HAP-1 (cell line): ENCODE results near the gene SMYD2.

Experiments used
- DNase-seq, 2 experiments: peaks; one replicate each; pipeline ENCODE4 v3.0.0-alpha.2; 2016 to 2020; ENCODE audit warnings: low spot score in 2 of 2
- H3K27me3 ChIP-seq: fragments of 250-450 bp; sonication (Bioruptor Pico); 2 replicates; pipeline ENCODE4 v1.5.1; 2020; ENCODE audit warnings: low read depth, mild to moderate bottlenecking, moderate library complexity
- H3K36me3 ChIP-seq: fragments of 250-450 bp; sonication (Bioruptor Pico); replicated peaks from 2 replicates; pipeline ENCODE4 v1.5.1; 2020; ENCODE audit warnings: mild to moderate bottlenecking
- H3K4me1 ChIP-seq: fragments of 250-450 bp; sonication (Bioruptor Pico); 2 replicates; pipeline ENCODE4 v1.5.1; 2020; ENCODE audit warnings: mild to moderate bottlenecking
- H3K4me3 ChIP-seq: fragments of 250-450 bp; sonication (Bioruptor Pico); 2 replicates; pipeline ENCODE4 v1.5.1; 2020; ENCODE audit warnings: mild to moderate bottlenecking, moderate library complexity
- H3K9me3 ChIP-seq: fragments of 250-450 bp; sonication (Bioruptor Pico); 2 replicates; pipeline ENCODE4 v1.5.1; 2020; ENCODE audit warnings: mild to moderate bottlenecking, moderate library complexity
- in situ Hi-C: fragments of 300-500 bp; cut with MboI; formaldehyde crosslinking; loops from 3 replicates; pipeline ENCODE4 v1.14.3; 2020; ENCODE audit warnings: low sequenced_read_pairs, inconsistent platforms, mixed read lengths

The SMYD2 gene

GRCh38 chr1:214300149-214300780 lies 19.3 kb downstream of the SMYD2 start:
- no peaks in the 10 kb centered on the region for H3K9me3 ChIP-seq
- H3K36me3 ChIP-seq, result no peaks in the 10 kb centered on the region
- H3K4me3 ChIP-seq, result no peak overlapping the region
- in situ Hi-C loops, result no loop called here
- H3K27me3 ChIP-seq, result no peaks in the 10 kb centered on the region
- peaks cover 30% of the 10 kb centered on the region for H3K4me1 ChIP-seq
- DNase-seq, result no peak

- Histone ChIP-seq H3K4me1 (peaks cover 26% of the 10 kb centered on the region), H3K27me3 (no peaks in the 10 kb centered on the region), H3K9me3 (no peaks in the 10 kb centered on the region), H3K36me3 (no peaks in the 10 kb centered on the region), H3K4me3 (no peak overlapping the region)
- DNase-seq, result no peak
- in situ Hi-C loops, result no loop called here
Observed at GRCh38 chr1:214301526-214301925, 20.6 kb downstream of the SMYD2 start.

DNA sequence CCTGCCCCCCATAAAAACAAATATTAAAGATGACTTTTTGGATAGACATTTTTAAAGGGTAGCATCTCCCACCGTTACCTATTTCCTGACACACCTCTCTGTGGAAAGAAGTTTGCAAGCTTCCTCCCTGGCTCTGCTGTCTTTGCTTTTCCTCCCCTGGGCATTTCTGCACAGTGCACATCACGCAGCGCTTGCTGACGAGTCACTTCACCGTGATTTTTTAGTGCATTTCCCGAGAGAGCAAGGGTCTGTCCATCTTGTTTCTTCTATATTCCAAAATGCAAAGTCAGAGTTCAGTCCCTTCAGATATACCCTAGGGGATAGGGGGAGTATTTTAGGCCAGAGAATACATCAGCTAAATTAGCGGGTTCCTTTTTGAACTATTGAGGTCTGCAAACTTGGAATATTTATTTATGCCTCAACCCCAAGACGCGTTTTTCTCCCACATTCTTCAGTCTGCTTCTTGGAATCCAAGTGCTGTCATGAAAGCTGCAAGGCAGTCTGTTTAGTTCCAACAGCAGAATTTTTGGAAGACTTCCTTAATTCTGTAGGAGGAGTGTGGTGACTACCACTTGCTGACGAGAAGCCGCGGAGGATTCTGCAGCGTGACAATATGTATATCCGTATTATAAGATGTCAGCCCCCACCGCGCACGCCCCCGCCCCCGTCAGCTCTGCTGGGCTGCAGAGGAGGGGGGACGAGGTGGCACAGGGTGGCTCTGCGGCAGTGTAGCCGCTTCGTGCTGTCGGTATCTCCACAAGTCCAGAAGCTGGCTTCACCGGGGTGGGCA lies 22.4 kb downstream of the SMYD2 start:
- peak in 1 of 2 experiments; percentile 48 for DNase-seq
- no peaks in the 10 kb centered on the region for H3K36me3 ChIP-seq
- peaks cover 16% of the 10 kb centered on the region for H3K4me1 ChIP-seq
- in situ Hi-C loops, result no loop called here
- no peaks in the 10 kb centered on the region for H3K27me3 ChIP-seq
- no peaks in the 10 kb centered on the region for H3K9me3 ChIP-seq
- H3K4me3 ChIP-seq, result peak overlapping the region; percentile 12

GRCh38 chr1:214305164-214305751 lies 24.3 kb downstream of the SMYD2 start:
- Histone ChIP-seq H3K9me3 (no peaks in the 10 kb centered on the region), H3K4me1 (peaks cover 16% of the 10 kb centered on the region), H3K4me3 (no peak overlapping the region), H3K36me3 (no peaks in the 10 kb centered on the region), H3K27me3 (no peaks in the 10 kb centered on the region)
- in situ Hi-C loops, result no loop called here
- no peak for DNase-seq

DNA sequence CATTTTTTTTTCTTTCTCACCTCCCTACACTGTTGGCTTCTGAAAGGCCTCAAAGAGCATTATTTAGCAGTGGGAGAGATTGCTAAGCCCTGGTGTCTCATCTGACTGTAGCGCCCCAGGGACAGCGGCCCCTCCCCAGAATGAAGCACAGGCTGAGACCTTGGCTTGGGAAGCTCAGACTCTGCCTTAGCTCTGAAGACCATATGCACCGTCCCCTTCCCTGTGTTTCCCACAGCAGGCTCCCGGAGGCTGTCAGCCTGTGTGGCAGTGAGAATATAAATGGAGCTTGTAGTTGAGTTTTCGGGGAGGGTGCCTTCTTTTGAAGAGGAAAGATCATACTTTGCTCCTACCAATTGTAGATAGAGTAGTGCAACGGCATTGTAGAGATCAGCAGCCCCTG lies 25.3 kb downstream of the SMYD2 start:
- in situ Hi-C loops, result no loop called here
- no peak for DNase-seq
- H3K4me3 ChIP-seq, result no peak overlapping the region
- H3K4me1 ChIP-seq, result peaks cover 16% of the 10 kb centered on the region
- no peaks in the 10 kb centered on the region for H3K9me3 ChIP-seq
- H3K27me3 ChIP-seq, result no peaks in the 10 kb centered on the region
- no peaks in the 10 kb centered on the region for H3K36me3 ChIP-seq

DNA sequence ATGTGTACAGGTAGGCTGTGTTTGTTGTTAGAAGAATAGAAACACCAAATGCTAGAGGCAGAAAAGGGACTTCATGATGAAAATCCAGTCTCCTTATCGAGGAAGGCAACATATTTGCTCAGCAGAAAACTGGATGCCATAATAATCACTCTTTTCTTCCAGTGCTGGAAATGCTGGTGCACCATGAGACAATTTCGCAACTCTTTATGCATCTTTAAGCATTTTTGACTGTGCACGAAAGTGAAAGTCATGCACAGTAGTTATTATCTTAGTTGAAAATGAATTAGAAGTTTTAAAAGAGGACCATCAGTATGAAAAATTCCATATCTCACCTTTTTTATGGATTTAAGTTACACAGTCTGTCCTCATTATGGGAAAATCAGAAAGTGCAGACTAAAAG lies 29.1 kb downstream of the SMYD2 start:
- no peak for DNase-seq
- H3K36me3 ChIP-seq, result no peaks in the 10 kb centered on the region
- H3K4me3 ChIP-seq, result no peak overlapping the region

GRCh38 chr1:214310777-214311690 lies 30.1 kb downstream of the SMYD2 start:
- no peak for DNase-seq
- Histone ChIP-seq H3K36me3 (no peaks in the 10 kb centered on the region), H3K27me3 (no peaks in the 10 kb centered on the region), H3K9me3 (no peaks in the 10 kb centered on the region), H3K4me3 (no peak overlapping the region), H3K4me1 (no peaks in the 10 kb centered on the region)
- in situ Hi-C loops, result no loop called here

More for the DNA sequence above, 29.1 kb downstream of the SMYD2 start:
- in situ Hi-C loops, result no loop called here
- Histone ChIP-seq H3K9me3 (no peaks in the 10 kb centered on the region), H3K27me3 (no peaks in the 10 kb centered on the region), H3K4me1 (no peaks in the 10 kb centered on the region)

DNA sequence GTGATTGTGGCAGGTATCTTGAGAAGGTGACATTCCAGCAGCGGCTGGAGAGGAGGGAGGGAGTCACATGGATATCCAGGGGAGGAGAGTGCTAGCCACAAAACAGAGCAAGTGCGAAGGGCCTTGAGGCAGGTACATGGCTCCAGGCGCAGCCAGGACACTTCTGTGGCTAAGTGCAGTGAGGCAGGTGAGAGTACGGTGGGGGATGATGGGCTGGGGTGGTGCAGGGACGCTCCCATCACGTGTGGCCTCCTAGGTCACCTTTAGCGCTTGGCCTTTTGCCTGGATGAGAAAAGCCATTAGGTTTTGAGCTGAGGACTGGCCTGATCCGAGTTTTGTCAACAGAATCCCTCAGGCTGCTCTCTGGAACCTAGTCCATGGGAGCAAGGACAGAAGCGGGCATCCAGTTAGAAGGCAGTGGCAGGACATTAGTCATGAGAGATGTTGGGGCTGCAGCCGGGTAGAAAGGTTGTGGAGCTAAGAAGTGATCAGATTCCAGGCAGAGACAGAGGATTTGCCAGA lies 31.6 kb downstream of the SMYD2 start:
- Histone ChIP-seq H3K4me1 (no peaks in the 10 kb centered on the region), H3K9me3 (no peaks in the 10 kb centered on the region), H3K4me3 (no peak overlapping the region), H3K36me3 (no peaks in the 10 kb centered on the region), H3K27me3 (no peaks in the 10 kb centered on the region)
- in situ Hi-C loops, result no loop called here
- DNase-seq, result no peak

- Histone ChIP-seq H3K36me3 (no peaks in the 10 kb centered on the region), H3K27me3 (no peaks in the 10 kb centered on the region), H3K4me1 (no peaks in the 10 kb centered on the region), H3K9me3 (no peaks in the 10 kb centered on the region), H3K4me3 (no peak overlapping the region)
- no peak for DNase-seq
- in situ Hi-C loops, result no loop called here
Observed at GRCh38 chr1:214314178-214314843, 33.4 kb downstream of the SMYD2 start.

DNA sequence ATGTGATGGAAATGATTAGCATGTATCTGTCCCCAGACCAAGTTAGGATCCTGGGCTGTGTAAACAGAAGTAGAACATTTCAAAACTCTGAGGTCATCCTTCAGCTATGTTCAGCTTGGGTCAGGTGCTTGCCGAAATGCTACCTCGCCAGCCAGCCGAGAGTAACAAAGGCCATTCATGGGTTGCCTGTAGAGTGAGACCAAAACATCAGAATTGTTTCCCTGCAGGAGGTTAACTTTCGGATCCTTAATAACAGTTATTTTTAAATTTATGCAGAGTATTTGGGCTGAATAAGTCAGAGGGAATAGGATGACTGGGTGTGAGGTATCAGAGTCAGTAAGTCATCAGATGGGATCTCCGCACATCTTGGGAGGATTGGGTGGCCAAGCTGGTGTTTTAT lies 35.6 kb downstream of the SMYD2 start:
- Histone ChIP-seq H3K27me3 (no peaks in the 10 kb centered on the region), H3K4me1 (no peaks in the 10 kb centered on the region), H3K4me3 (no peak overlapping the region), H3K36me3 (no peaks in the 10 kb centered on the region), H3K9me3 (no peaks in the 10 kb centered on the region)
- no peak for DNase-seq
- in situ Hi-C loops, result no loop called here

GRCh38 chr1:214317300-214317699 lies 36.3 kb downstream of the SMYD2 start:
- Histone ChIP-seq H3K27me3 (no peaks in the 10 kb centered on the region), H3K4me3 (no peak overlapping the region), H3K36me3 (no peaks in the 10 kb centered on the region), H3K4me1 (no peaks in the 10 kb centered on the region), H3K9me3 (no peaks in the 10 kb centered on the region)
- no peak for DNase-seq
- in situ Hi-C loops, result no loop called here

GRCh38 chr1:214317734-214318133 lies 36.8 kb downstream of the SMYD2 start:
- in situ Hi-C loops, result no loop called here
- no peaks in the 10 kb centered on the region for H3K4me1 ChIP-seq

GRCh38 chr1:214318356-214318755 lies 37.4 kb downstream of the SMYD2 start:
- no peaks in the 10 kb centered on the region for H3K4me1 ChIP-seq
- no peak for DNase-seq
- no peaks in the 10 kb centered on the region for H3K27me3 ChIP-seq
- H3K36me3 ChIP-seq, result no peaks in the 10 kb centered on the region; the same call in 1 of the 2 replicates
- no peak overlapping the region for H3K4me3 ChIP-seq
- no peaks in the 10 kb centered on the region for H3K9me3 ChIP-seq
- in situ Hi-C loops, result no loop called here

More at GRCh38 chr1:214317734-214318133, 36.8 kb downstream of the SMYD2 start:
- Histone ChIP-seq H3K4me3 (no peak overlapping the region), H3K27me3 (no peaks in the 10 kb centered on the region), H3K36me3 (no peaks in the 10 kb centered on the region), H3K9me3 (no peaks in the 10 kb centered on the region)
- DNase-seq, result no peak
